ENCODE data around the gene ASTE1.

- TF ChIP-seq CTCF (IDR thresholded peaks at IDR 0.05) (peak in 1 of 3 donors; percentile 21), POLR2A (IDR thresholded peaks at IDR 0.05) (no peak)
Observed at GRCh38 chr3:131033480-131034080, 7.0 kb upstream of the ASTE1 start.
